Osteoblast (primary cell): ENCODE data around the gene PRPF39. TPM values are rescaled to one million over a fixed set of nuclear protein-coding genes. Genes with fewer than 3 reads are reported as not detected.

Experiments used
- DNase-seq: peaks from one replicate; pipeline ENCODE4 v3.0.0; 2011; ENCODE audit warnings: low spot score, mixed read lengths; ENCODE audit not compliant: insufficient read length; ENCODE audit errors: missing footprints
- H2AFZ ChIP-seq: 2 replicates; pipeline ENCODE4 v1.6.0; 2011; ENCODE audit warnings: mild to moderate bottlenecking, low read length
- H3K27ac ChIP-seq: 2 replicates; pipeline ENCODE4 v1.5.1; 2011; ENCODE audit warnings: mild to moderate bottlenecking, low read depth, low read length, moderate library complexity
- H3K27me3 ChIP-seq: 2 replicates; pipeline ENCODE4 v1.6.0; 2012; ENCODE audit warnings: mild to moderate bottlenecking, control low read depth, inconsistent platforms, low read length, moderate library complexity; ENCODE audit not compliant: insufficient read depth
- H3K36me3 ChIP-seq: 2 replicates; pipeline ENCODE4 v1.5.1; 2011; ENCODE audit warnings: mild to moderate bottlenecking, low read length, control low read depth, moderate library complexity; ENCODE audit not compliant: insufficient read depth
- H3K4me1 ChIP-seq: 2 replicates; pipeline ENCODE4 v1.5.1; 2011; ENCODE audit warnings: mild to moderate bottlenecking, low read length, control low read depth, moderate library complexity; ENCODE audit not compliant: insufficient read depth
- H3K4me2 ChIP-seq: 2 replicates; pipeline ENCODE4 v1.6.0; 2011; ENCODE audit warnings: mild to moderate bottlenecking, low read length; ENCODE audit not compliant: insufficient read depth
- H3K4me3 ChIP-seq: fragments of 200-600 bp; sonication (generic); 3 replicates; pipeline ENCODE4 v1.5.1; 2012; ENCODE audit warnings: mild to moderate bottlenecking, low read length, inconsistent platforms; ENCODE audit not compliant: insufficient read depth
- H3K79me2 ChIP-seq: 2 replicates; pipeline ENCODE4 v1.6.0; 2012; ENCODE audit warnings: mild to moderate bottlenecking, low read length, control low read depth, inconsistent platforms; ENCODE audit not compliant: insufficient read depth
- H3K9me3 ChIP-seq: 2 replicates; pipeline ENCODE4 v1.5.1; 2011; ENCODE audit warnings: low read depth, low read length, control low read depth
- H4K20me1 ChIP-seq: 2 replicates; pipeline ENCODE4 v1.6.0; 2012; ENCODE audit warnings: mild to moderate bottlenecking, low read length, control low read depth; ENCODE audit not compliant: insufficient read depth
- CTCF ChIP-seq: IDR thresholded peaks from 2 replicates; pipeline ENCODE4 v1.5.1; 2011; ENCODE audit warnings: mild to moderate bottlenecking, low read depth, low read length, moderate library complexity; ENCODE audit errors: extremely low read depth
- total RNA-seq: library from RNA; depleted of rRNA; stranded (reverse); fragments of >200 nt; gene quantifications from 2 replicates; pipeline ENCODE4 v1.2.3, GENCODE V29; 2012

PRPF39 gene
- total RNA-seq, 1 donor: 35.1 TPM

- DNase-seq: no peak
- H3K79me2 ChIP-seq: peaks cover 12% of the 10 kb centered on the region
Observed at GRCh38 chr14:45066667-45067066, 17.2 kb upstream of the PRPF39 start.

GRCh38 chr14:45068396-45068795 is 15.5 kb upstream of the PRPF39 start:
- no peak for DNase-seq
- H4K20me1 ChIP-seq: no peaks in the 10 kb centered on the region
- peaks cover 8% of the 10 kb centered on the region for H3K79me2 ChIP-seq
- no peak overlapping the region for H2AFZ ChIP-seq
- no peaks in the 10 kb centered on the region for H3K9me3 ChIP-seq
- no peak overlapping the region for H3K4me3 ChIP-seq
- TF ChIP-seq CTCF: no peak
- H3K4me1 ChIP-seq: no peaks in the 10 kb centered on the region
- no peaks in the 10 kb centered on the region for H3K27me3 ChIP-seq
- H3K27ac ChIP-seq: no peak overlapping the region
- H3K36me3 ChIP-seq: peaks cover 6% of the 10 kb centered on the region
- H3K4me2 ChIP-seq: no peak overlapping the region

More at GRCh38 chr14:45066667-45067066, 17.2 kb upstream of the PRPF39 start:
- no peak for TF ChIP-seq CTCF
- Histone ChIP-seq H3K36me3 (peaks cover 6% of the 10 kb centered on the region), H3K9me3 (no peaks in the 10 kb centered on the region), H2AFZ (no peak overlapping the region), H3K27me3 (no peaks in the 10 kb centered on the region), H4K20me1 (no peaks in the 10 kb centered on the region), H3K27ac (no peak overlapping the region), H3K4me3 (no peak overlapping the region), H3K4me2 (no peak overlapping the region), H3K4me1 (no peaks in the 10 kb centered on the region)

GRCh38 chr14:45070215-45070614 is 13.7 kb upstream of the PRPF39 start:
- Histone ChIP-seq H3K4me3 (no peak overlapping the region), H4K20me1 (no peaks in the 10 kb centered on the region), H2AFZ (no peak overlapping the region), H3K4me1 (no peaks in the 10 kb centered on the region), H3K9me3 (no peaks in the 10 kb centered on the region), H3K27me3 (no peaks in the 10 kb centered on the region), H3K36me3 (peaks cover 6% of the 10 kb centered on the region), H3K4me2 (no peak overlapping the region), H3K27ac (no peak overlapping the region), H3K79me2 (no peaks in the 10 kb centered on the region)
- no peak for DNase-seq
- TF ChIP-seq CTCF: no peak

GRCh38 chr14:45072126-45072525 is 11.8 kb upstream of the PRPF39 start:
- Histone ChIP-seq H3K79me2 (no peaks in the 10 kb centered on the region), H3K36me3 (peaks cover 6% of the 10 kb centered on the region), H2AFZ (no peak overlapping the region), H3K9me3 (no peaks in the 10 kb centered on the region), H3K4me1 (no peaks in the 10 kb centered on the region), H3K4me3 (no peak overlapping the region), H3K27ac (no peak overlapping the region), H4K20me1 (no peaks in the 10 kb centered on the region), H3K27me3 (no peaks in the 10 kb centered on the region), H3K4me2 (no peak overlapping the region)
- TF ChIP-seq CTCF: no peak
- no peak for DNase-seq
